BLaER1 treated with 17β-estradiol and CSF1 and Interleukin-3, amounts not matched to agents 10 nM and 100 nM (cell line): Measurements from ENCODE around the gene TTLL13.
A peak's percentile ranks its signal among the peaks of the same experiment; 100 is the strongest.

Source experiments
- H3K27ac ChIP-seq, 11 experiments: shearing (Covaris generic); formaldehyde crosslinking; 2 replicates each; pipeline ENCODE4 v1.8.1; 2022
- H3K27me3 ChIP-seq, 11 experiments: shearing (Covaris generic); formaldehyde crosslinking; 2 replicates each; pipeline ENCODE4 v1.8.1; 2022
- H3K36me3 ChIP-seq, 11 experiments: shearing (Covaris generic); formaldehyde crosslinking; 2 replicates each; pipeline ENCODE4 v1.8.1; 2022
- H3K4me1 ChIP-seq, 10 experiments: shearing (Covaris generic); formaldehyde crosslinking; 2 replicates each; pipeline ENCODE4 v1.8.1; 2022
- H3K4me2 ChIP-seq, 11 experiments: shearing (Covaris generic); formaldehyde crosslinking; 2 replicates each; pipeline ENCODE4 v1.8.1; 2022
- H3K4me3 ChIP-seq, 10 experiments: shearing (Covaris generic); formaldehyde crosslinking; 2 replicates each; pipeline ENCODE4 v1.8.1; 2022
- H3K9ac ChIP-seq, 11 experiments: shearing (Covaris generic); formaldehyde crosslinking; 2 replicates each; pipeline ENCODE4 v1.8.1; 2022
- H3K9me3 ChIP-seq, 11 experiments: shearing (Covaris generic); formaldehyde crosslinking; replicated peaks in 1 of 11; 2 replicates each; pipeline ENCODE4 v1.8.1; 2022
- H4K20me1 ChIP-seq, 11 experiments: shearing (Covaris generic); formaldehyde crosslinking; 2 replicates each; pipeline ENCODE4 v1.8.1; 2022
- Cebpa-rat ChIP-seq, 11 experiments: shearing (Covaris generic); IDR thresholded peaks; 2 replicates each; pipeline ENCODE4 v1.8.1; 2022

Gene TTLL13

DNA sequence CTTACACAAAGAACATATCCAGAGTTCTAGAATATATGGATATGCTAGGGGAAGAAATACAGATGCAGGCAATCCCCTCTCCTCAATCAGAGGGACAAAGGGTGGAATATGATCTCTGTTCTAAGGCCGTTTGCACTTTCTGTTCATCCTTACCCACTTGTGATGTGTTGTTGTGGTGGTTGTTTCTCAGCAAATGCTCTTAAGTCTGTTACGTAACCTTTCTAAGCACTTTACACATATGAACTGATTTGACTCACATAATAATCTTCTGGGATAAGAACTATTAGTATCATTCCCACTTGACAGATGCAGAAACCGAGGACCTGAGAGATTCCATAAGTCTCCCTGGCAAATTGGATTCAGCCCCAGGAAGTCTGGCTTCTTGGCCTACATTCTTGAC lies 56.6 kb downstream of the TTLL13 start:
- no peaks in the 10 kb centered on the region for H3K36me3 ChIP-seq
- H3K9me3 ChIP-seq, result no peaks in the 10 kb centered on the region
- no peaks in the 10 kb centered on the region for H4K20me1 ChIP-seq
- H3K4me1 ChIP-seq, result peaks cover 6 to 32% (median 18%) of the 10 kb centered on the region in 10 experiments; a peak in 18 of 20 replicates
- H3K4me3 ChIP-seq, result no peak overlapping the region
- no peak overlapping the region for H3K27ac ChIP-seq
- peak overlapping the region in 10 of 11 experiments; percentile 2 to 74 (median 40); a peak in 14 of 22 replicates for H3K4me2 ChIP-seq
- TF ChIP-seq Cebpa-rat (IDR thresholded peaks at IDR 0.05), result peak in 1 of 11 experiments; percentile 48; a peak in 1 of 22 replicates
- 0 out of 22 replicates have a peak overlapping the region, but pooled peaks of 1 of the 11 experiments have one; percentile 18 for H3K9ac ChIP-seq
- no peaks in the 10 kb centered on the region for H3K27me3 ChIP-seq

DNA sequence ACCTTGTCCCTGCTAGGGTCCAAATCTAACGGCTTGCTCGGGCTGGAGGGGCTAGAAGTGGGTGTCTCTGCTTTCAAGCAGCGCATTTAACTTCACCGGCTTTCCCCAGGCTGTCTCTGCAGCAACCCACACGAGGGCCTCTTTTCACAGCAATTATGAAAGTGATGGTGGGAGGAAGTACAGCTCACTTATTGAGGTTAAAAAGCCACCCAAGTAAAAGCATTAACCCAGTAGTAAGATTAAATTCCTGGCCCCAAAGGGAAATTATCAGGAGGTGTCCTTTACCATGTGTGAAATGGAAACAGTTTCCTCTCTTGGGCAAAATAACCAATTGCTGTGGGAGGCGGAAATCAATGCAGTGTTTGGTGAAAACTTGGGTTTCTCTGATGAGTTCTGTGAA lies 57.2 kb downstream of the TTLL13 start:
- Histone ChIP-seq H3K27ac (no peak overlapping the region), H3K36me3 (no peaks in the 10 kb centered on the region), H3K4me1 (peaks cover 6 to 32% (median 13%) of the 10 kb centered on the region in 10 experiments; a peak in 18 of 20 replicates), H3K4me2 (peak overlapping the region; percentile 2 to 74 (median 39); a peak in 18 of 22 replicates), H3K9ac (0 out of 22 replicates have a peak overlapping the region, but pooled peaks of 1 of the 11 experiments have one; percentile 18), H4K20me1 (no peaks in the 10 kb centered on the region), H3K27me3 (no peaks in the 10 kb centered on the region), H3K9me3 (no peaks in the 10 kb centered on the region), H3K4me3 (no peak overlapping the region)
- no peak for TF ChIP-seq Cebpa-rat (IDR thresholded peaks at IDR 0.05)

DNA sequence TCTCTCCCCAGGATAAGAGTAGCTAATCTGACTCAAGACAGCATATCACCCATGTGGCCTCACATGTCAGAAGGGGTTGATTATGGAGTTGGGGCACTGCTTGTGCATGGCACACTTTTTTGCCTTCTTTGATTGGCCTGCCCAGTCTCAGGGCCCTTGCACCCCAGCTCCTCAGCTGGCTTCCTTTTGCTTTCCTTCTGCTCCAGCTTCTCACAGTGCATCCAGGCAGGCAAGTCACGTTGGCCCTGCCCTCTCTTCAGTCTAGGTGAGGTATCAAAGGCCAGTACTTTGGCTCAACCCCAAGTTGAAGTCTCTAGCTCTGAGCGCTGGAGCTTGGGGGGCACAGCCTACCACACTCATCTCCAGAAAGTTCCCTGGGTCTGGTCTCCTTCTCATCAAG lies 58.3 kb downstream of the TTLL13 start:
- H3K27me3 ChIP-seq, result no peaks in the 10 kb centered on the region
- H3K9ac ChIP-seq, result no peak overlapping the region
- no peak overlapping the region for H3K27ac ChIP-seq
- no peaks in the 10 kb centered on the region for H3K9me3 ChIP-seq
- H3K4me2 ChIP-seq, result no peak overlapping the region
- peaks cover 6 to 32% (median 13%) of the 10 kb centered on the region in 10 experiments; a peak in 18 of 20 replicates for H3K4me1 ChIP-seq
- H3K36me3 ChIP-seq, result no peaks in the 10 kb centered on the region
- no peak overlapping the region for H3K4me3 ChIP-seq
- H4K20me1 ChIP-seq, result no peaks in the 10 kb centered on the region
- TF ChIP-seq Cebpa-rat (IDR thresholded peaks at IDR 0.05), result no peak

DNA sequence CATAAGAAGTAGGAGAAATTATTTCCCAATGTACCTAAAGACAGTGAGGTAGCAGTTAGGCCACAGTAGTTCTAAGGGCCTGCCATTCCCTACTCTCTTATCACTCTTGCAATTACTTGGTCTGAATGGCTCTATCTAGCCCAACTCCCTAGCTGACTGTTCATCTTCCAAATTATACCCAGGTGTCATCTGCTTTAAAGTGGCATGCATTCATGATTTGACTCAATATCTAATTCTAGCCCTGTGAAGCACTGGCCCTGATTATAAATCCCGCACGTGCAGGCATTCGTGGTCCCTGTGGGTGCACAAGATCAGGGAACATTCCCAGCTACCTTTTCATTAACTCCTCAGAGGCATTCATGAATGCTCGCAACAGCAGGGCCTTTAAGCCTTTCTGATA lies 59.7 kb downstream of the TTLL13 start:
- Histone ChIP-seq H3K4me2 (no peak overlapping the region), H3K4me3 (no peak overlapping the region), H3K9ac (no peak overlapping the region), H3K27ac (no peak overlapping the region), H3K4me1 (peaks cover 6 to 32% (median 13%) of the 10 kb centered on the region in 10 experiments; a peak in 18 of 20 replicates), H3K36me3 (no peaks in the 10 kb centered on the region), H3K27me3 (no peaks in the 10 kb centered on the region), H3K9me3 (no peaks in the 10 kb centered on the region), H4K20me1 (no peaks in the 10 kb centered on the region)
- no peak for TF ChIP-seq Cebpa-rat (IDR thresholded peaks at IDR 0.05)
